Inferior parietal cortex (tissue), 1 donor: Measurements from ENCODE around the gene UNCX.
"Not testable (repeated sequence)": the region's sequence is repeated elsewhere in the genome, so short reads cannot be mapped to it uniquely, and the experiment has no call there.

Experiments used
- DNase-seq: peaks from one replicate; pipeline ENCODE4 v3.0.0-alpha.2; 2016; ENCODE audit errors: extremely low spot score

The UNCX gene

GRCh38 chr7:1276626-1277175, 44.0 kb downstream of the UNCX start:
- no peak for DNase-seq

GRCh38 chr7:1278543-1278942, 45.9 kb downstream of the UNCX start:
- no peak for DNase-seq

GRCh38 chr7:1279041-1279440, 46.4 kb downstream of the UNCX start:
- DNase-seq: no peak

- DNase-seq: not testable (repeated sequence)
Measured at GRCh38 chr7:1279895-1280294, 47.2 kb downstream of the UNCX start.

- no peak for DNase-seq
Measured at GRCh38 chr7:1281068-1281467, 48.4 kb downstream of the UNCX start.

- no peak for DNase-seq
Measured at GRCh38 chr7:1282679-1283078, 50.0 kb downstream of the UNCX start.

GRCh38 chr7:1283337-1283736, 50.7 kb downstream of the UNCX start:
- no peak for DNase-seq

- no peak for DNase-seq
Measured at GRCh38 chr7:1283941-1284742, 51.5 kb downstream of the UNCX start.

- DNase-seq: no peak
Measured at GRCh38 chr7:1284743-1285458, 52.2 kb downstream of the UNCX start.

- DNase-seq: no peak
Measured at GRCh38 chr7:1285556-1286301, 53.1 kb downstream of the UNCX start.
